ENCODE data around the gene GIMAP6.
"Not testable (repeated sequence)": the region's sequence is repeated elsewhere in the genome, so short reads cannot be mapped to it uniquely, and the experiment has no call there.

Gene GIMAP6

DNA sequence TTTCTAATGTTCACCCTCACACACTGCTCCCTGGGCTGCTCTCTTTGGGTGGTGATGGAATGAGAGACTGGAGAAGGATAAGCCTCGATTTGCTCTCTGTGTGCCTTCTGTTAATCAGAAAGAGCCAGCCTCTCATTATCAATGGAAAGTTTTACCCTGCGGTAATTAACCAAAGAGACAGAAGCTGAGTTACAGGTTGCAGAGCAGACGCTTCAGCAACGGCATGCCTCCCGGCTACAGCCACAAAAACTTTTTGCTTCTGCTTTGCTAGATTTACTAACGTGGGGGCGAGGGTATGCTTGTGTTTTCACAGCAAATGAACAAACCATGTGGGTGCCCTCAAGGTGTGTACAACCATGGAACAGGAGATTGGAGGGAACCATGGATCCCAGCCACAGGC lies 47.0 kb downstream of the GIMAP6 start:
- no peak for DNase-seq (ENCODE audit: low read depth)

DNA sequence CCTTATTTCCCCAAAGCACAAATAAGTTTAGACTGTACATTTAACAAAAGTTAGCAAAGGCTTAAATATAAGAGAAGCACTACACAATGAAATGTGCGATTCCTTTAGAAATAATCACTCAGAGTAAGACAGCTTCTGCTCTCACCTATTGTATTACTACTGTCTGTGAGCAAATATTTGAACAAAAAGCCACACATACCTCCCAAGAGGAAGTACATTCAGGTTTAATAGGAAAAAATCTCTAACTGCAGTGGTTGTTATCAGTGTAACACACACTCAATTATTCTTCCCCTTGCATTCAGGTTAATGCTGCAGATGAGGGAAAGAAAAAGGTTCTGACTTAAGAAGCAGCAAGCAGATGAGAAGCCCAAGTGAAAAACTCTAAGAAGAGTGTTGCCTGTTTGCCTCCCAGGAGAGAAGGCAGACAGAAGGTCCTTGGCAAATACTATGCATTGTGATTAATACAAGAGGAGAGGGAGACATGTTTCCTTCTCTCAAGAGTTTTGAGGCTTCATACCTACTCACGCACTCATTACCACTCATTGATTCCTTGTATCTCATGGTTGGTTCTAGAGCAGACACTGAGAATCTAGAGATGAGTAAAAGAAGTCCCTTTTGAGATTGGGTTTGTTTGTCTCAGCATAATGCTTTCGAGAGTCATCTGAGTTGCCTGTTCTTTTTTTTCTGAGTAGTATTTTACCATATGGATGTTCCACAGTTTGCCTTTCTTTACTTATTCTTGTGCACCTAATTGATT lies 51.4 kb downstream of the GIMAP6 start:
- DNase-seq (ENCODE audit: low read depth): no peak

DNA sequence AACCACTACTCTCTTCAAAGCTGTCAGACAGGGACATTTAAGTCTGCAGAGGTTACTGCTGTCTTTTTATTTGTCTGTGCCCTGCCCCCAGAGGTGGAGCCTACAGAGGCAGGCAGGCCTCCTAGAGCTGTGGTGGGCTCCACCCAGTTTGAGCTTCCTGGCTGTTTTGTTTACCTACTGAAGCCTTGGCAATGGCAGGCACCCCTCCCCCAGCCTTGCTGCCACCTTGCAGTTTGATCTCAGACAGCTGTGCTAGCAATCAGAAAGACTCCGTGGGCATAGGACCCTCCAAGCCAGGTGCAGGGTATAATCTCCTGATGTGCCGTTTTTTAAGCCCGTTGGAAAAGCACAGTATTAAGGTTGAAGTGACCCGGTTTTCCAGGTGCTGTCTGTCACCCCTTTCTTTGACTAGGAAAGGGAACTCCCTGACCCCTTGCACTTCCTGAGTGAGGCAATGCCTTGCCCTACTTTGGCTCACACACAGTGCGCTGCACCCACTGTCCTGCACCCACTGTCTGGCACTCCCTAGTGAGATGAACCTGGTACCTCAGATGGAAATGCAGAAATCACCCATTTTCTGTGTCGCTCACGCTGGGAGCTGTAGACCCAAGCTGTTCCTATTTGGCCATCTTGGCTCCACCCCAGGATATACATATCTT lies 52.1 kb downstream of the GIMAP6 start:
- not testable (repeated sequence) for DNase-seq (ENCODE audit: low read depth)

Data from stimulated activated CD8-positive, alpha-beta memory T cell treated with anti-CD3 and anti-CD28 coated beads, Interleukin-12 subunit alpha, Interleukin-12 subunit beta, amount 100 ng/mL, for 1 hour (primary cell).